ENCODE measurements around the gene SDHC. TPM values are rescaled to one million over a fixed set of nuclear protein-coding genes. Genes with fewer than 3 reads are reported as not detected.
A peak's percentile ranks its signal among the peaks of the same experiment; 100 is the strongest.
"Not testable (repeated sequence)": the region's sequence is repeated elsewhere in the genome, so short reads cannot be mapped to it uniquely, and the experiment has no call there.

Gene SDHC
- total RNA-seq, 1 donor from 2014 or later: 20.1 TPM

- no peak for DNase-seq
These were observed 74.5 kb downstream of the SDHC start for GRCh38 chr1:161388639-161389038.

- not testable (repeated sequence) for DNase-seq
These were observed 75.0 kb downstream of the SDHC start for GRCh38 chr1:161389158-161389557.

- DNase-seq: peak; percentile 99
These were observed 75.7 kb downstream of the SDHC start for GRCh38 chr1:161389691-161390558.

- DNase-seq: no peak
These were observed 76.3 kb downstream of the SDHC start for GRCh38 chr1:161390559-161390858.

GRCh38 chr1:161391136-161391535, 77.0 kb downstream of the SDHC start:
- not testable (repeated sequence) for DNase-seq

- DNase-seq: no peak
These were observed 77.4 kb downstream of the SDHC start for GRCh38 chr1:161391611-161392010.

GRCh38 chr1:161393151-161393550, 79.0 kb downstream of the SDHC start:
- no peak for DNase-seq

GRCh38 chr1:161397038-161397437, 82.9 kb downstream of the SDHC start:
- not testable (repeated sequence) for DNase-seq

- no peak for DNase-seq
These were observed 84.7 kb downstream of the SDHC start for GRCh38 chr1:161398900-161399256.

- peak; percentile 90 for DNase-seq
These were observed 85.2 kb downstream of the SDHC start for GRCh38 chr1:161399257-161399998.

- peak; percentile 22 for DNase-seq
These were observed 88.3 kb downstream of the SDHC start for GRCh38 chr1:161402446-161402845.

- no peak for DNase-seq
These were observed 89.9 kb downstream of the SDHC start for GRCh38 chr1:161404051-161404597.

- DNase-seq: not testable (repeated sequence)
These were observed 92.4 kb downstream of the SDHC start for GRCh38 chr1:161406551-161406950.

- DNase-seq: no peak
These were observed 93.3 kb downstream of the SDHC start for GRCh38 chr1:161407451-161407985.

- DNase-seq: no peak
These were observed 94.4 kb downstream of the SDHC start for GRCh38 chr1:161408429-161409052.

GRCh38 chr1:161409848-161410635, 95.9 kb downstream of the SDHC start:
- not testable (repeated sequence) for DNase-seq

GRCh38 chr1:161410636-161410970, 96.4 kb downstream of the SDHC start:
- not testable (repeated sequence) for DNase-seq

Other genes with a start within 250 kb of the SDHC start
- not detected in 2 replicates for gene ARHGAP30, start 244.5 kb upstream of the SDHC start, total RNA-seq
- gene NECTIN4, start 224.8 kb upstream of the SDHC start, total RNA-seq: 0.17 and 0.28 TPM in 2 replicates
- gene KLHDC9, start 216.0 kb upstream of the SDHC start, total RNA-seq: 0.93 and 1.5 TPM in 2 replicates
- 30.2 and 42.7 TPM in 2 replicates for gene PFDN2, start 196.3 kb upstream of the SDHC start, total RNA-seq
- 11.6 and 17.5 TPM in 2 replicates for gene NIT1, start 196.3 kb upstream of the SDHC start, total RNA-seq
- 39.1 and 64.8 TPM in 2 replicates for gene DEDD, start 181.7 kb upstream of the SDHC start, total RNA-seq
- gene UFC1, start 160.4 kb upstream of the SDHC start, total RNA-seq: 119 and 134 TPM in 2 replicates
- gene USP21, start 154.9 kb upstream of the SDHC start, total RNA-seq: 5.4 and 12.8 TPM in 2 replicates
- 14.9 and 18.0 TPM in 2 replicates for gene PPOX, start 148.0 kb upstream of the SDHC start, total RNA-seq
- 24.8 and 44.1 TPM in 2 replicates for gene B4GALT3, start 136.9 kb upstream of the SDHC start, total RNA-seq
- 19.7 and 38.9 TPM in 2 replicates for gene ADAMTS4, start 115.3 kb upstream of the SDHC start, total RNA-seq
- 154 and 208 TPM in 2 replicates for gene NDUFS2, start 112.0 kb upstream of the SDHC start, total RNA-seq
- gene FCER1G, start 99.1 kb upstream of the SDHC start, total RNA-seq: 0.19 TPM in 1 of 2 replicates, not detected in the other
- gene APOA2, start 90.8 kb upstream of the SDHC start, total RNA-seq: not detected in 2 replicates
- 14.8 and 23.6 TPM in 2 replicates for gene TOMM40L, start 88.3 kb upstream of the SDHC start, total RNA-seq
- not detected in 2 replicates for gene NR1I3, start 76.2 kb upstream of the SDHC start, total RNA-seq
- gene PCP4L1, start 55.6 kb upstream of the SDHC start, total RNA-seq: not detected in 2 replicates
- 0.68 and 1.0 TPM in 2 replicates for gene MPZ, start 4.4 kb upstream of the SDHC start, total RNA-seq
- gene CFAP126, start 53.5 kb downstream of the SDHC start, total RNA-seq: not detected in 2 replicates
- gene FCGR2A, start 191.1 kb downstream of the SDHC start, total RNA-seq: 0.37 and 0.85 TPM in 2 replicates
- 0.17 and 0.42 TPM in 2 replicates for gene HSPA6, start 210.2 kb downstream of the SDHC start, total RNA-seq
- not detected in 2 replicates for gene FCGR3A, start 235.4 kb downstream of the SDHC start, total RNA-seq